GM19238 (cell line): Measurements from ENCODE around the gene DNAJB12.

Experiments used
- DNase-seq: peaks from one replicate; pipeline ENCODE4 v3.0.0; 2011; ENCODE audit warnings: low spot score; ENCODE audit not compliant: insufficient read length

Gene DNAJB12

DNA sequence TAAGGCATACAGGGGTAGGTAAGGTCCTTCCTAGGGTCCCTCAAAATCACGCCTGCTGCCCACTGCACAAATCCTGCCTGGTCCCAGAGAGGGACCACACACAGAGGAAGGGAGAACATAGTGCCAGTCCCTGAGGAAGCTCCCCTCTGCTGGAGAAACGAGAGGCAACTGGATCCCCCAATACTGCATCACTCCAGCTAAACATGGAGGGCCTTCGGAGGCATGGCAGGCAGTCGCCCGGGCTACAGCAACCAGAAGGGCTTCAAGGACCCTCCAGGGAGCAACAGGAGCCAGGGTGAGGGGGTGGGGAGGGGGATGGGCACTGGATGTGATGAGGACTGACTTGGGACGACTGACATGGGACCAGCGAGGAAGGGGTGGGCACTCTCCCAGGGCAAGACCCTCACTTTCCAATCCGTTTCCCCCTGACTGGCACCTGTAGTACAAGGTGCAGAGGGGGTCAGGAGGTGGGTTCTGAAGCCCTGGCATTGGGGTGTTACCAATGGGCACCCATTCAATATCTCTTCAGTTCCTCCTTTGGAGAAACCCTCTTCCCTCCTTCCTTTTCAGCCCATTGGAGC lies 59.3 kb downstream of the DNAJB12 start:
- no peak for DNase-seq

DNA sequence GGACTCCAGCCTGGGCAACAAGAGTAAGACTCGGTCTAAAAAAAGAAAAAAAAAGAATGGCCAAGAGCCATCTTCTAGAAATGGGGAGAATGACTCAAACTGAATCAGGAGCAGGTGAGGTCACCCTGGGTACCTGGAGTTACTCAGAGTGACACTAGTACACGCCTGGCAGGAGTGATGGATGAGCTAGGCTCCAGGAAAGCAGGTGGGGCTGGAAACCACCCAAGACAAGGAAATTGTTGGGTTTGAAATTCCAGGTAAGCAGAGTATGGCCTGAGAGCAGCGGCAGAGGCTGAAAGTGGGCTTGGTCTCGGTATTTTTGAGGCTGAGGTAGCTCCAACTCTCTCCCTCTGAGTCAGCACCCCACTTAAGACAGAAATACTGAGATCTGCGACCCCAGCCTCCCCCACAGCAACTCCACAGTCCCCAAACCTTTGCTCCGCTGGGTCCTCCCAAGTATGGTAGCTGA lies 62.5 kb downstream of the DNAJB12 start:
- DNase-seq: no peak

DNA sequence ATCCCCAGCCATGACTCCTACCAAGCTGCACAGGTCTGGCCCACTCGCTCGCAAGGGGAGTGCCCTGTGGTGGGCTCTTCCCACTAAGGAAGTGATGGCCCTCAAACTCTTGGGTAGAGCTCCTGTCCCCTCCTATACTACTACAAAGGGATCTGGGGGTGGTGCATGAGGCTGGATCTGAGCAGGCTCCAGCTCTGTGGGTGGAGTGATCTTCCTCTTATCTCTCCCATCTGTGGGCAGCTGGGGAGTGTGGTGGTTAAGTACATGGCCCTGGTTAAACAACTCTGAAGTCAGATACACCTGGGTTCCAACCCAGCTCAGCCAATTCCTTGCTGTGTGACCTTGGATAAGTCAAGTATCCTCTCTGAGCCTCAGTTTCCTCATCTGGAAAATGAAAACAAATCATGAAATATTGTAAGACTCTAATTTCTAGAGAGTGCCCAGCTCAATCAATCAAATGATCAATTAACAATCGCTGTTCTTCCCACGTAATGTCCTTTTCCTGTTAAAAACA lies 63.6 kb downstream of the DNAJB12 start:
- no peak for DNase-seq

DNA sequence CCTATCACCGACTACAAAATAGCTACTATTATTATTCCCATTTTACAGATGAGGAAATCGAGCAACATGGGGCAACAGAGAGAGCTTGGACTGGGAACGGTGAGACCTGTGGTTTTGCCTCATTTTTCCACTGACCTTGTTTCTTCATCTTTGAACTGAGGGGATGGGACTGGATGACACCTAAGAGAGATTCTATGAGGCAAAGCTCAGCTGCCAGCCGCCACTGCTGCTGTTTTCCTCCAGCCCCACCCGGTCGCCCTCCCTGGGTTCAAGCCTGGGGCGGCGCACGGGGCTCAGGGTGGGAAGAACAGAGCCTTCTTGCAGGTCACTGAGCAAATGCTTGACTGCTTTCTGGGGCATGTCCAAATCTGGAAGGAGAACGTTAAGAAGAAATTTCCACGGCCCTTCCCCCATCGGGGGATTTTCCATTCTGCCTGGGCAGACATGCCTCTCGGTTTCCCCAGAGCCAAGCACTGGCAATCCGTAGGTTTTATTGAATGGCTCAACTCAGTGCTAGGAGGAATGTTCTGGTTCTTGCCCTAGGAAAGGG lies 68.7 kb downstream of the DNAJB12 start:
- no peak for DNase-seq

DNA sequence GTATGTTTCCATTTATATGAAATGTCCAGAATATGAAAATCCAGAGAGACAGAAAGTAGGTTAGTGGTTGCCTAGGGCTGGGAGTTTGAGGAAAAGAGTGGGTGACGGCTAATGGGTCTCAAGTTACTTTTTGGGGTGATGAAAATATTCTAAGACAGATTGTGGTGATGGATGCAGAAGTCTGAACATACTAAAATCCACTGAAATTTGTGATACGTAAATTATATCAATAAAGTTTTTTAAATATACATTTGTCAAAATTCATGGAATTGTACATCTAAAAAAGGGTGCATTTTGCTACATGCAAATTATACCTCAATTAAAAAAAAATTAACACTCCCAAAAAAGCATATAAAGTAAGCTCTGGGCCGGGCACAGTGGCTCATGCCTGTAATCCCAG lies 71.6 kb downstream of the DNAJB12 start:
- no peak for DNase-seq
